OCI-LY1 (cell line): ENCODE measurements around the gene SOX13.

Experiments used
- H2AFZ ChIP-seq: fragments of 200-600 bp; sonication (generic), shearing (Covaris generic); 2 replicates; pipeline ENCODE4 v1.6.0; 2014; ENCODE audit warnings: antibody characterized with exemption, mild to moderate bottlenecking, low read length
- H3F3A ChIP-seq: fragments of 200-600 bp; sonication (generic), shearing (Covaris generic); 2 replicates; pipeline ENCODE4 v1.6.0; 2014; ENCODE audit warnings: mild to moderate bottlenecking, antibody characterized with exemption, low read length, moderate library complexity; ENCODE audit not compliant: insufficient read depth
- H3K27ac ChIP-seq: fragments of 200-600 bp; sonication (generic); 2 replicates; pipeline ENCODE4 v1.5.1; 2014; ENCODE audit warnings: low read length, mixed run types, mild to moderate bottlenecking, low read depth; ENCODE audit not compliant: poor library complexity, severe bottlenecking
- H3K27me3 ChIP-seq: fragments of 200-600 bp; sonication (generic); 2 replicates; pipeline ENCODE4 v1.6.0; 2014; ENCODE audit warnings: antibody characterized with exemption, mild to moderate bottlenecking, low read length, moderate library complexity; ENCODE audit not compliant: insufficient read depth
- H3K36me3 ChIP-seq: fragments of 200-600 bp; sonication (generic); 2 replicates; pipeline ENCODE4 v1.6.1; 2014; ENCODE audit warnings: mild to moderate bottlenecking, antibody characterized with exemption, low read length, moderate library complexity, mixed read lengths; ENCODE audit not compliant: insufficient read depth
- H3K4me1 ChIP-seq: fragments of 200-600 bp; sonication (generic); 2 replicates; pipeline ENCODE4 v1.5.1; 2014; ENCODE audit warnings: mild to moderate bottlenecking, low read length, moderate library complexity; ENCODE audit not compliant: insufficient read depth, severe bottlenecking
- H3K4me2 ChIP-seq: fragments of 200-600 bp; sonication (generic), shearing (Covaris generic); 2 replicates; pipeline ENCODE4 v1.6.1; 2014; ENCODE audit warnings: low read length
- H3K4me3 ChIP-seq: fragments of 200-600 bp; sonication (generic); 2 replicates; pipeline ENCODE4 v1.5.1; 2014; ENCODE audit warnings: low read length, low read depth, mild to moderate bottlenecking, mixed read lengths; ENCODE audit not compliant: poor library complexity, severe bottlenecking
- H3K79me2 ChIP-seq: fragments of 200-600 bp; shearing (Covaris generic); 2 replicates; pipeline ENCODE4 v1.6.1; 2016; ENCODE audit warnings: mixed run types, low read length, mixed read lengths; ENCODE audit not compliant: insufficient read depth
- H3K9ac ChIP-seq: fragments of 200-600 bp; sonication (generic), shearing (Covaris generic); 2 replicates; pipeline ENCODE4 v1.6.1; 2014; ENCODE audit warnings: mild to moderate bottlenecking, low read length, mixed read lengths
- H3K9me2 ChIP-seq: fragments of 200-600 bp; sonication (generic), shearing (Covaris generic); 2 replicates; pipeline ENCODE4 v1.6.1; 2014; ENCODE audit warnings: low read depth, mild to moderate bottlenecking, low read length, mixed read lengths
- H3K9me3 ChIP-seq: fragments of 200-600 bp; shearing (Covaris generic); 2 replicates; pipeline ENCODE4 v1.6.1; 2014; ENCODE audit warnings: low read length, mixed read lengths
- H4K20me1 ChIP-seq: fragments of 200-600 bp; sonication (generic), shearing (Covaris generic); 2 replicates; pipeline ENCODE4 v1.6.0; 2016; ENCODE audit warnings: mild to moderate bottlenecking, low read length; ENCODE audit not compliant: insufficient read depth
- CTCF ChIP-seq: fragments of 200-600 bp; sonication (generic), shearing (Covaris generic); IDR thresholded peaks from 2 replicates; pipeline ENCODE4 v1.5.1; 2017; ENCODE audit warnings: mild to moderate bottlenecking, antibody characterized with exemption, low read length, moderate library complexity, mixed read lengths
- EZH2 ChIP-seq: fragments of 200-600 bp; sonication (generic), shearing (Covaris generic); IDR thresholded peaks from 2 replicates; pipeline ENCODE4 v1.8.0; 2017; ENCODE audit warnings: borderline replicate concordance, mixed run types, mild to moderate bottlenecking, antibody characterized with exemption, low read length, moderate library complexity, mixed read lengths

Gene SOX13

DNA sequence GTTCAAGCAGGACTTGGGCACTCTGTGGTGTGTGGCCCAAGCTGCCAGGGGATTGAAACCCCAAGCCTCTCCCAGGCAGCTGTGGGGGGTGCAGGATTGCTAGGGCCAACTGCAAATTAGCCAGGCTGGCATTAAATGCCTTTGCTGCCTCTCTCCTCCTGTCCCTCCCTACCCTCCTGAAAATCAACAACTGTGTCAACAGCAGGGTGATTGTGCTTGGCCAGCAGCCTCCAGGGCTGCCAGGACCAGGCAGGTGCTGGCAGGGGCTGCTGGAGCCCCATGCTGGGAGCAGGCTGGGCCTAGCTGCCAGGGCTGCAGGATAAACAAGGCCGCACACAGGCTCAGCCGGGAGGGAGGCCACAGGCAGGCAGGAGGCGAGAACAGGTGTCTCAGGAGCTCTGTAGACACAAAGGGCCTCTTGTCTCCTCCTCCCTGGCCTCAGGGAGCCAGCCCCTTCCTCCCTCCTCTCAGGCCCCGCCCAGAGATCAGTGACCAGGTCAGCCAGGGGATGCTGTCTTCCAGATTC lies 11.4 kb downstream of the SOX13 start:
- Histone ChIP-seq H3K4me2 (no peak overlapping the region), H3K4me1 (no peaks in the 10 kb centered on the region), H2AFZ (no peak overlapping the region), H3K9me2 (no peaks in the 10 kb centered on the region), H3K36me3 (no peaks in the 10 kb centered on the region), H3K9ac (no peak overlapping the region), H3K79me2 (no peaks in the 10 kb centered on the region), H3K4me3 (no peak overlapping the region), H4K20me1 (no peaks in the 10 kb centered on the region), H3K27ac (no peak overlapping the region), H3K27me3 (peaks cover 4% of the 10 kb centered on the region; the same call in 1 of the 2 replicates), H3K9me3 (no peaks in the 10 kb centered on the region), H3F3A (no peaks in the 10 kb centered on the region)
- TF ChIP-seq EZH2 (no peak), CTCF (no peak)

DNA sequence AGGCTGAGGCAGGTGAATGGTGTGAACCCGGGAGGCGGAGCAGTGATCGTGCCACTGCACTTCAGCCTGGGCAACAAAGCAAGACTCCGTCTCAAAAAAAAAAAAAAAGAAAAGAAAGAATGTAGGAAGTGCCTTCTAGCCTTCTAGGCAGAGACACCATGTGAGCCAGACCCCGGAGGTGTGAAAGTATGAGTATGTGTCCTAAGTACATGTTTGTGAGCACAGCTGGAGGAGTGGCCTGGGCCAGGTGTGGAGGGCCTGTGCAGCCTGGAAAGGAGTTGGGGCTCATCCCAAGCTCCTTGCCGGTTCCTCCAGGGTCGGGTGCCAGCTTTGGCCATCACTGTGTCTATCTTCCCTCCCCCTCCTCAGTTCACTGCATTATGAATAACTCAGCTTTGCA lies 13.0 kb downstream of the SOX13 start:
- no peaks in the 10 kb centered on the region for H3K79me2 ChIP-seq

DNA sequence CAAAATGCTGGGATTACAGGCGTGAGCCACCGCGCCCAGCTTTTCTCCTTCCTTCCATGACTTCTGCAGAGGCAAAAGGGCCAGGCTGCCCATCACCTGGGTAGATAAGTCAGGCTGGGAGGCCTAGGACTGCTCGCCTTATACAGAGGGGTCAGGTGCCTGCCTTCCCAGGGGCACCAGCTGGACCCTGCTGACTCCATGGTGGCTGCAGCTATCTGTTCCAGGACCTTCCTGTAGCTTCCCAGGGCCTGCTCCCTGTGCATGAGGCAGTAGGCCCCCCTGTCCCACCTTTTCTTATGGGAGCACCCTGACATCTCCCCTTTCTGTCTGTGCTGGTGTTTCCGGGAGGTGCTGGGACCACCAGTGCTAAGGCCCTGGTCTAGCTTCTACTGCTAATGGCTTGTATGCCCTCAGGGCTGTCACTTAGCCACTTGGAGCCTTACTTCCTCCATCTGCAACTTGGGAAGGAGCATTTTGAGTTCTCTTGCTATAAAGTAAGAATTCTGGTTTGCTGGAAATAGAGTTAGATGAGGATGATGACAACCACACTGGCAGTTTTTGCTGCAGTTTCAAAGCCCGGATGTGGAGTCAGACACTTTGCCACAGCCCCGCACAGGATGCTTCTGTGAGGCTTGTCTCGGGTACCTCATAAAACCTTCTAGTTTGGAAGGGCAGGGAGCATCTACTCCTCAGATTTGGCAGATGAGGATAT lies 14.4 kb downstream of the SOX13 start:
- Histone ChIP-seq H4K20me1 (no peaks in the 10 kb centered on the region), H3F3A (no peaks in the 10 kb centered on the region), H3K27ac (no peak overlapping the region), H3K4me2 (no peak overlapping the region), H3K27me3 (peaks cover 4% of the 10 kb centered on the region; the same call in 1 of the 2 replicates), H3K79me2 (no peaks in the 10 kb centered on the region), H3K4me1 (no peaks in the 10 kb centered on the region), H3K9me2 (no peaks in the 10 kb centered on the region), H3K36me3 (no peaks in the 10 kb centered on the region), H2AFZ (no peak overlapping the region), H3K9me3 (no peaks in the 10 kb centered on the region), H3K4me3 (no peak overlapping the region), H3K9ac (no peak overlapping the region)
- no peak for TF ChIP-seq CTCF
- no peak for TF ChIP-seq EZH2

More for the DNA sequence above, 13.0 kb downstream of the SOX13 start:
- no peak overlapping the region for H3K9ac ChIP-seq
- H3K27me3 ChIP-seq: peaks cover 4% of the 10 kb centered on the region; the same call in 1 of the 2 replicates
- H2AFZ ChIP-seq: no peak overlapping the region
- H3K9me2 ChIP-seq: no peaks in the 10 kb centered on the region
- H3K27ac ChIP-seq: no peak overlapping the region
- TF ChIP-seq CTCF (no peak), EZH2 (no peak)
- no peaks in the 10 kb centered on the region for H3F3A ChIP-seq
- no peak overlapping the region for H3K4me2 ChIP-seq
- no peaks in the 10 kb centered on the region for H4K20me1 ChIP-seq
- no peaks in the 10 kb centered on the region for H3K36me3 ChIP-seq
- no peak overlapping the region for H3K4me3 ChIP-seq
- H3K4me1 ChIP-seq: no peaks in the 10 kb centered on the region
- no peaks in the 10 kb centered on the region for H3K9me3 ChIP-seq
